GM12801 (cell line): ENCODE results near the gene PLB1.

Experiments
- CTCF ChIP-seq: IDR thresholded peaks from one replicate; pipeline ENCODE4 v1.5.1; 2011; ENCODE audit warnings: control low read depth; ENCODE audit not compliant: insufficient read length; ENCODE audit errors: extremely low read depth

PLB1 gene

GRCh38 chr2:28623582-28624405 lies 127.9 kb downstream of the PLB1 start:
- TF ChIP-seq CTCF = no peak

- no peak for TF ChIP-seq CTCF
These were observed 128.6 kb downstream of the PLB1 start for GRCh38 chr2:28624436-28624792.

- no peak for TF ChIP-seq CTCF
These were observed 129.2 kb downstream of the PLB1 start for GRCh38 chr2:28624793-28625701.

- no peak for TF ChIP-seq CTCF
These were observed 130.5 kb downstream of the PLB1 start for GRCh38 chr2:28626376-28626775.

- no peak for TF ChIP-seq CTCF
These were observed 131.1 kb downstream of the PLB1 start for GRCh38 chr2:28626891-28627421.

GRCh38 chr2:28627722-28628480 lies 132.0 kb downstream of the PLB1 start:
- TF ChIP-seq CTCF = no peak

- no peak for TF ChIP-seq CTCF
These were observed 132.6 kb downstream of the PLB1 start for GRCh38 chr2:28628506-28628905.
